Mesendoderm (in vitro differentiated cells): ENCODE measurements around the gene UTY.

Experiments used
- DNase-seq: peaks from one replicate; pipeline ENCODE4 v3.0.0; 2013
- H2AK5ac ChIP-seq: 2 replicates; pipeline ENCODE4 v1.6.1; 2013; ENCODE audit warnings: low read length, inconsistent platforms
- H2BK120ac ChIP-seq: 2 replicates; pipeline ENCODE4 v1.6.1; 2013; ENCODE audit warnings: low read depth, mild to moderate bottlenecking, low read length, moderate library complexity, mixed read lengths
- H2BK15ac ChIP-seq: replicated peaks from 2 replicates; pipeline ENCODE4 v1.6.1; 2013; ENCODE audit warnings: low read depth, mild to moderate bottlenecking, moderate library complexity
- H2BK5ac ChIP-seq: 2 replicates; pipeline ENCODE4 v1.6.1; 2013; ENCODE audit warnings: low read length, inconsistent platforms
- H3K18ac ChIP-seq: 2 replicates; pipeline ENCODE4 v1.6.1; 2013; ENCODE audit warnings: mild to moderate bottlenecking, low read length, mixed read lengths
- H3K23ac ChIP-seq: one replicate; pipeline ENCODE4 v1.6.1; 2013; ENCODE audit warnings: low read length
- H3K27ac ChIP-seq: 2 replicates; pipeline ENCODE4 v1.5.1; 2013; ENCODE audit warnings: low read depth, mild to moderate bottlenecking, inconsistent platforms, low read length, moderate library complexity
- H3K27me3 ChIP-seq: 2 replicates; pipeline ENCODE4 v1.6.1; 2013; ENCODE audit warnings: low read length, control low read depth, mild to moderate bottlenecking, inconsistent platforms; ENCODE audit not compliant: insufficient read depth, poor library complexity
- H3K36me3 ChIP-seq: 2 replicates; pipeline ENCODE4 v1.6.1; 2013; ENCODE audit warnings: low read length, inconsistent platforms; ENCODE audit not compliant: control insufficient read depth, insufficient read depth
- H3K4ac ChIP-seq: one replicate; pipeline ENCODE4 v1.6.1; 2013; ENCODE audit warnings: low read depth, mild to moderate bottlenecking, low read length, moderate library complexity
- H3K4me1 ChIP-seq: 2 replicates; pipeline ENCODE4 v1.6.1; 2013; ENCODE audit warnings: low read depth, low read length, inconsistent platforms; ENCODE audit not compliant: control insufficient read depth
- H3K4me2 ChIP-seq: 2 replicates; pipeline ENCODE4 v1.6.1; 2013; ENCODE audit warnings: low read length
- H3K4me3 ChIP-seq: 2 replicates; pipeline ENCODE4 v1.5.1; 2013; ENCODE audit warnings: mild to moderate bottlenecking, low read length
- H3K56ac ChIP-seq: one replicate; pipeline ENCODE4 v1.6.1; 2013; ENCODE audit warnings: low read length
- H3K79me1 ChIP-seq: 2 replicates; pipeline ENCODE4 v1.6.1; 2013; ENCODE audit warnings: low read length, inconsistent platforms
- H3K79me2 ChIP-seq: 2 replicates; pipeline ENCODE4 v1.6.1; 2013; ENCODE audit warnings: mild to moderate bottlenecking, low read length; ENCODE audit not compliant: control insufficient read depth, insufficient read depth
- H3K9ac ChIP-seq: 2 replicates; pipeline ENCODE4 v1.6.1; 2013; ENCODE audit warnings: low read length, inconsistent platforms
- H4K5ac ChIP-seq: one replicate; pipeline ENCODE4 v1.6.1; 2013; ENCODE audit warnings: low read length
- H4K8ac ChIP-seq: one replicate; pipeline ENCODE4 v1.6.1; 2013; ENCODE audit warnings: low read depth, mild to moderate bottlenecking, control low read depth, low read length, moderate library complexity
- WGBS: extraction: QIAGEN DNeasy Blood & Tissue Kit; methylation state at CpG from one replicate; pipeline ENCODE4 v1.1.7; 2013; ENCODE audit warnings: low lambda C conversion rate, missing lambda C conversion rate; ENCODE audit not compliant: insufficient coverage; ENCODE audit errors: extremely low coverage; 5-methylcytosine and 5-hydroxymethylcytosine counted together

Gene UTY

GRCh38 chrY:13432293-13433025, 47.4 kb downstream of the UTY start:
- Histone ChIP-seq H3K36me3 (no peaks in the 10 kb centered on the region), H3K27me3 (no peaks in the 10 kb centered on the region), H3K56ac (no peak overlapping the region), H3K79me1 (no peaks in the 10 kb centered on the region), H3K4me3 (no peak overlapping the region), H3K4me2 (no peak overlapping the region), H4K8ac (no peak overlapping the region), H2BK5ac (no peak overlapping the region), H3K9ac (no peak overlapping the region), H3K18ac (no peak overlapping the region), H3K79me2 (peaks cover 19% of the 10 kb centered on the region), H2BK15ac (no peak overlapping the region), H3K4ac (no peak overlapping the region), H3K4me1 (no peaks in the 10 kb centered on the region), H3K23ac (no peak overlapping the region), H4K5ac (no peak overlapping the region), H3K27ac (no peak overlapping the region), H2BK120ac (no peak overlapping the region), H2AK5ac (no peak overlapping the region)
- WGBS, result no CpG with 5 or more reads among the region's 3 CpGs
- peak; percentile 25 for DNase-seq

- Histone ChIP-seq H3K4me3 (no peak overlapping the region), H3K9ac (no peak overlapping the region), H3K56ac (no peak overlapping the region), H2AK5ac (no peak overlapping the region), H3K27ac (no peak overlapping the region), H2BK15ac (no peak overlapping the region), H3K36me3 (no peaks in the 10 kb centered on the region), H2BK5ac (no peak overlapping the region), H3K4me2 (no peak overlapping the region), H3K4me1 (no peaks in the 10 kb centered on the region), H2BK120ac (no peak overlapping the region), H3K79me2 (peaks cover 22% of the 10 kb centered on the region), H3K18ac (no peak overlapping the region), H3K79me1 (no peaks in the 10 kb centered on the region), H4K5ac (no peak overlapping the region), H3K4ac (no peak overlapping the region), H3K27me3 (no peaks in the 10 kb centered on the region), H4K8ac (no peak overlapping the region), H3K23ac (no peak overlapping the region)
- DNase-seq, result no peak
- no CpG with 5 or more reads among the region's 3 CpGs for WGBS
Measured at GRCh38 chrY:13429551-13429950, 50.3 kb downstream of the UTY start.

GRCh38 chrY:13423281-13423732, 56.5 kb downstream of the UTY start:
- Histone ChIP-seq H4K5ac (no peak overlapping the region), H3K4me1 (no peaks in the 10 kb centered on the region), H3K79me1 (no peaks in the 10 kb centered on the region), H3K4me3 (no peak overlapping the region), H3K4me2 (no peak overlapping the region), H3K36me3 (no peaks in the 10 kb centered on the region), H3K9ac (no peak overlapping the region), H4K8ac (no peak overlapping the region), H2BK15ac (no peak overlapping the region), H3K56ac (no peak overlapping the region), H2BK5ac (no peak overlapping the region), H3K79me2 (peaks cover 29% of the 10 kb centered on the region), H3K27ac (no peak overlapping the region), H3K4ac (no peak overlapping the region), H3K18ac (no peak overlapping the region), H3K23ac (no peak overlapping the region), H3K27me3 (no peaks in the 10 kb centered on the region), H2BK120ac (no peak overlapping the region), H2AK5ac (no peak overlapping the region)
- no CpG with 5 or more reads among the region's 5 CpGs for WGBS
- no peak for DNase-seq

- Histone ChIP-seq H3K79me1 (no peaks in the 10 kb centered on the region), H2BK15ac (no peak overlapping the region), H3K4me2 (no peak overlapping the region), H4K8ac (no peak overlapping the region), H2BK5ac (no peak overlapping the region), H3K27ac (no peak overlapping the region), H3K4me1 (no peaks in the 10 kb centered on the region), H3K79me2 (peaks cover 13% of the 10 kb centered on the region), H3K18ac (no peak overlapping the region), H2AK5ac (no peak overlapping the region), H2BK120ac (no peak overlapping the region), H3K23ac (no peak overlapping the region), H3K56ac (no peak overlapping the region), H3K27me3 (no peaks in the 10 kb centered on the region), H3K9ac (no peak overlapping the region), H3K4ac (no peak overlapping the region), H3K4me3 (no peak overlapping the region), H4K5ac (no peak overlapping the region), H3K36me3 (no peaks in the 10 kb centered on the region)
- WGBS, result no CpG with 5 or more reads among the region's 6 CpGs
- DNase-seq, result no peak
Measured at GRCh38 chrY:13416869-13417661, 62.8 kb downstream of the UTY start.

- no peak overlapping the region for H3K56ac ChIP-seq
Measured at GRCh38 chrY:13415556-13415955, 64.3 kb downstream of the UTY start.

More at GRCh38 chrY:13415556-13415955, 64.3 kb downstream of the UTY start:
- no peak overlapping the region for H3K18ac ChIP-seq
- no peak overlapping the region for H3K4me3 ChIP-seq
- H4K5ac ChIP-seq, result no peak overlapping the region
- no peak overlapping the region for H4K8ac ChIP-seq
- peaks cover 9% of the 10 kb centered on the region for H3K79me2 ChIP-seq
- H2AK5ac ChIP-seq, result no peak overlapping the region
- H3K79me1 ChIP-seq, result no peaks in the 10 kb centered on the region
- DNase-seq, result no peak
- no peak overlapping the region for H2BK5ac ChIP-seq
- H3K9ac ChIP-seq, result no peak overlapping the region
- no peaks in the 10 kb centered on the region for H3K4me1 ChIP-seq
- H3K4ac ChIP-seq, result no peak overlapping the region
- no peaks in the 10 kb centered on the region for H3K27me3 ChIP-seq
- H3K36me3 ChIP-seq, result no peaks in the 10 kb centered on the region
- no peak overlapping the region for H3K27ac ChIP-seq
- H2BK120ac ChIP-seq, result no peak overlapping the region
- H3K23ac ChIP-seq, result no peak overlapping the region
- H3K4me2 ChIP-seq, result no peak overlapping the region
- no peak overlapping the region for H2BK15ac ChIP-seq
